Pons (tissue), 1 donor: ENCODE measurements around the gene FN3KRP.

Source experiments
- DNase-seq: peaks from one replicate; pipeline ENCODE4 v3.0.0-alpha.2; 2016; ENCODE audit warnings: low spot score

The FN3KRP gene

GRCh38 chr17:82687871-82688270 lies 28.6 kb upstream of the FN3KRP start:
- DNase-seq = no peak

- DNase-seq = no peak
These were observed 27.4 kb upstream of the FN3KRP start for GRCh38 chr17:82689077-82689476.

DNA sequence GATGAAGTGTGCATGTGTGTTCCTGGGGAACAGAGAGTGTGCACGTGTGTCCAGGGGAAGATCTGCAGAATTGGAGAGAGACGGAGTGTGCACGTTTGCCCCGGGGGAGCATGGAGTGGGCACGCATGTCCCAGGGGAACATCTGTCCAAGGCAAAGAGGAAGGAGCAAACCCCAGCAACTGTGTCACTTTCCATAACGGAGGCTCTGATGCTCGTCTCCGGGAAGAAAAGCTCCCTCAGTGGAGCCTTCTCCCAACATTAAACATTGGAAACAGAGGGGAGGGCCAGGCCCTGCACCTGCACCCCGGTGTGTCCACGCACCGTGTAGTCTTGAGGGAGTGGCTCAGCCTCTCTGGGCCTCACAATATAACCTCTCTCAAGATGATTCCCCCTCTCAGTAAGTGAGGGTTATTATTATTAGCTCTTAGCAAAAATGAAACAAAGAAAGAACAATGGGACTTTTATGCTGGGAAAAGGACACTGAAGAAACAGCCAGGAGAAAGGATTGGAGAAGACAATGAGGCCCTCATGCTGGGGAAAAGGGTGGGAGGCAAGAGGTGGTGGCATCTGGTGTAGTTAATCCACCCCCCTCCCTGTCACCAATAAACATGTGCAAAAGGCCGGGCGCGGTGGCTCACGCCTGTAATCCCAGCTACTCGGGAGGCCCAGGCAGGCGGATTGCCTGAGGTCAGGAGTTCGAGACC lies 25.6 kb upstream of the FN3KRP start:
- peak; percentile 96 for DNase-seq

DNA sequence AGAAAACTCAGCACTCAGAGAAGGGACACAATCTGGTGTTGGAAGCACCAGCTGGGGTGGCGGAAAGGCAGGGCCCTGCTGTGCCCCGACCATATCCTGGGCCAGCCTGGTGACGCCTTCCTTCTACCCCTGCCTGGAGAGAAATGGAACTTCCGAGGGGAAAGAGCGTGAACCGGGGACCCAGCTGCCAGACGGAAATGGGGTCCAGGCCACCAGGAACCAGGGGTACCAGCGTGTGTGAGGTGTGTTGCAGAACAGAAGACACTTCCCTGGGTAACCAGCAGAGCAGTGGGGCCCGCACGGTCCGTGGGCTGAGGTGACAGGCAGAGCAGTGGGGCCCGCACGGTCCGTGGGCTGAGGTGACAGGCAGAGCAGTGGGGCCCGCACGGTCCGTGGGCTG lies 24.8 kb upstream of the FN3KRP start:
- DNase-seq = no peak

- no peak for DNase-seq
These were observed 24.2 kb upstream of the FN3KRP start for GRCh38 chr17:82692268-82692667.

DNA sequence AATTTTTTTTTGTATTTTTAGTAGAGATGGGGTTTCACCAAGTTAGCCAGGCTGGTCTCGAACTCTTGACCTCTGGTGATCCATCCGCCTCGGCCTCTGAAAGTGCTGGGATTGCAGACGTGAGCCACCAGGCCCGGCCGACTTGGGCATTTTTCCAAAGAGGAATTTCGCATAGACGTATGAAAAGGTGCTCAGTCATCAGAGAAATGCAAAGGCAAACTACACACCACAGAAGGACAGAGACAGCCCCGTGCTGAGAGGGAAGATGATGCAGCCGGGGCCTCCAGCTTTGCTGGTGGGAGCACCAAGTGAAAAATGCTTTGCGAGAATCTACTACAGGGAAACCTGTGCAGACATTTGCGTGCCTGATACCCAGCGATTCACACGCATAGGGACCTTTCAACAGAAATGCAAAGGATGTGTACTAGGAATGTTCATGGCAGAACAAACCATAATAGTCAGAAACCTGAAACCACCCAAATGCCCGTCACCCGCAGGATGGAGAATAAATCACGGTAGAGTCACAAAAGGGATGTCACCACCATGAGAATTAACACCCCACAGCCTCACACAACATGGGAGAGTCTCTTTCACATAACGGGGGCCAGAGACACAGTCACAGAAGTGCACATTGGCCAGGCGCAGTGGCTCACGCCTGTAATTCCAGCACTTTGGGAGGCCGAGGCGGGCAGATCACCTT lies 23.2 kb upstream of the FN3KRP start:
- no peak for DNase-seq

DNA sequence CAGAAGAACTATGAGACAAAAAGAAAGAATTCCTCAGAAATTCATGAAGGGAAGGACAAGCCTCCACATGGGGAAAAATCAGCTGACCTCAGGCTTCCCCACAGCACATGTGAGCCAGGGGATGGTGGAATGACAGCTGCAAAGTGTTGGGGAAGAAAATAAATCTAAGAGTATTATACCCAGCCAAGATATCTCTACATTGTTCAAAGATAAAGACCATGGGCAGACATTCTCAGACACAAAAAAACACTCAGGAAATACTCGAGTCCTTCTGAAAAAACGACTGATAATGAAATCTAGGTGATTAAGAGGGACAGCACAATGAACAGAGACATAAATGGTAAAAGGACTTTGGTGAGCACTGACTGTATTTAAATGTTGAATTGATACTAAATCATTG lies 21.9 kb upstream of the FN3KRP start:
- no peak for DNase-seq

- DNase-seq = no peak
These were observed 20.2 kb upstream of the FN3KRP start for GRCh38 chr17:82696259-82696658.

- DNase-seq = no peak
These were observed 19.3 kb upstream of the FN3KRP start for GRCh38 chr17:82696916-82697807.

DNA sequence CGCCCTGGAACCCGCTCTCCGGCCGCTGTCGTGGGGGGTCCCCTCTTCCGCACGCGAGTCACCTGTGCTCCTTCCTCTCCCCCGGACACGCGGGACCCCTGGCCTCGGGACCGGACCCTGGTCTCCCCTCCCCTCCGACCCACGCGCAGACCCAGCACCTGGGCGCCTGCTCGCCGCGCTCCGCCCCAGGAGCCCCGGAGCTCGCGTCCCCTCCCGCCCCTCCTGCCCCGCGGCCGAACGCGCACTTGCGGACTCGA lies 18.8 kb upstream of the FN3KRP start:
- DNase-seq = no peak

DNA sequence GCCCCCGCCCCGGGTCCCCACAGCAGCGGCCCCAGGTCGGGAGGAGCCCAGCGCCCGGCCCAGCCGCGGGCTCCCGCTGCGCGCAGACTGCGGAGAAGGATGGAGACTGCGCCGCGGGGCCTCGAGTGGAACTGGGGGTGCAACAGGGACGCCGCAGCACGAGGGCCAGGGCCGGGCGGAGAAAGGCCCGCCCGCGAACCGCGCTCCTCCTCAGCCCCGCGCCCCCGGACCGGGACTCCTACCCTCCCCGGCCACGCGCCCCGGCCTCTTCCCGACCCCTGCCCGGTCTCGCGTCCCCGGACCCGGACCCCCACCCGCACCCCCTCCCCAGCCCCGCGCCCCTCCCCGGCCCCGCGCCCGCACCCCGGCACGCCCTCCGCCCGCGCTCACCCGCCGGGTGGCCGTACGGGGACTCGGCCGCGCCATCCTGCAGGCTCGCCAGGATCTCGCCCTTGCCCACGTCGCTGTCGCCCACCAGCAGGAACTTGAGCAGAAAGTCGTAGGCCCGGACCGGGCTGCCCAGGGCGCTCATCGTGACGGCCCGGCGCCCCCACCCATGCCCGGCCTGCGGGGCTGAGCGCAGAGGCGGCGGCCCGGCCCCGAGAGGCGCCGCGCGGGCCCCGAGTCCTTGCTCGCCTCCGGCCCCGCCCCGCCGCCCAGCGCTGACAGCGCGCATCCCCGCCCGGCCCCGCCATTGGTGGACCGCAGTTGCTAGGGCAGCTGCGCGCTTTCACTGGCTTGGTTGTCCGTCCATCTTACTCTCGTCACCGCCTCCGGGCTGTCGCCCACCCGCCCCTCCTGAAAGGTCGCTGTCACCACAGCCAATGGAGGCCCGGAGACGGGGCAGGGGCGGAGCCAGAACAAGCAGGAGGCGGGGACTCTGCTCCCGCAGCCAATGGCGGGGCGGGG lies 18.2 kb upstream of the FN3KRP start, which contains the start of gene RAB40B:
Gene RAB40B, minus strand, starts transcription at position 634 of the 909 bp plus-strand sequence. Its CDS starts 102 bp downstream, at position 532.
- DNase-seq = peak; percentile 98

- DNase-seq = no peak
These were observed 17.5 kb upstream of the FN3KRP start for GRCh38 chr17:82698974-82699442.

- DNase-seq = no peak
These were observed 17.0 kb upstream of the FN3KRP start for GRCh38 chr17:82699551-82699950.

DNA sequence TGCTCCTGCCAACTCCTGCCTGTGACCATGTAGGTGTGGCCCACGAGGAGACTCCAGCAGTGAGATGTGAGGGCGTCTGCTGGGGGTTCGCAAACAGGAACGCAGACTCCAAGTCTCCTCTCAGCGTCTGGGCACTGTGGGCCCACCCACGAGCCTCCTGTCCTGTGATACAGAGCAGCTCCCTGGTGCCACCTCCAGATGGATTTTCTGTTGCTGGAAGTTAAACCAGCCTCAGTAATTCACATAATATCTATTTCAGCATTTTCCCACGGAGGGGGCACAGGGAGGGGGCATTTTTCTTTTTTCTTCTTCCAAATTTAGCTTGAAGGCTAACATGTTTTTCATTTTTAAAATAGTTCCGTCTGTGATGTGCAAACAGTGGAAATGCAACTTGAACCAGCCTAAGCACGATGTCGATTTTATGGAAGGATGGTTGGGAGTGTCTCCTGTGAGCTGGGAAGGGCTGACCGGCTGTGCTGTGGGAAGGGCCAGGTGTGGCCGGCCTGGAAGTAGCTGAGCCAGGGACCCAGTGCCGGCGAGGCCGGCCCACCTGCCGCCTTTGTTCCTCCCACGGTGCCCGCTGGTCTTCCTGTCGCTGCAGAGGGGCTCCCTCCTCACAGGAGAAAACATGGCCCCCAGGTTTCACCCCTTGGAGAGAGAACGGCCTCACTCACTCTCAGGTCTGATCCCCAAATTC lies 14.1 kb upstream of the FN3KRP start:
- no peak for DNase-seq

DNA sequence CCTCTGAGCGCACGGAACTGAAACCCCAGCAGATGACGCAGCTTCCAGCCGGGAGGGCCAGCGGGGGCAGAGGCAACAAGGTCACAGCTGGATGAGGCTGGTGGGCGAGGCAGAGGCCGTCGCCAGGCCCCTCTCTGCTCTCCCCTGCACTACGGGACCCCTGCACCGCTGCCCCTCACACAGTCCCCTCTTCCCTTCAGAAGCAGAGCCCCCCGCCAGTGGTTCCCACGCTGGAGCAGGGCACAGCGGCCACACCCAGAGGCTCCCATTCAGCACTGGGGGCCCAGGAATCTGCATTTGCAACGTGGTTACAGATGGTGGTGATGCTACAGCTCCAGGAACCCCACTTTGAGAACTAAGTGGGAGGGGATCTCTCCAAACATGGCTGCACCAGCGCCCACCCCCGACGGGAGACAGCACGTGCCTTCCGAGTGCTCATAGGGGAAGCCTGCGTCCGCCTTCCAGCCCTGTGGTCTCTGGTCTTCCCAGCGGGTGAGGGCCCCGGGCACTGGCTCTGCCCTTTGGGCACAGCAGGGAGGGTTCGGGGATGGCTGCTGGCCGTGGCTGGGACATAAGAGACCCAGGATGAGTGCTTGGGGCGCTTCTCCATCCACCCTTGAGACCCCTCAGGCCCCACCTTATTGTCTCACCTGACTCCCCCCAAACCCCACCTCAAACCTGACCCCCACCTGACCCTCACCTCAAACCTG lies 13.3 kb upstream of the FN3KRP start:
- no peak for DNase-seq

DNA sequence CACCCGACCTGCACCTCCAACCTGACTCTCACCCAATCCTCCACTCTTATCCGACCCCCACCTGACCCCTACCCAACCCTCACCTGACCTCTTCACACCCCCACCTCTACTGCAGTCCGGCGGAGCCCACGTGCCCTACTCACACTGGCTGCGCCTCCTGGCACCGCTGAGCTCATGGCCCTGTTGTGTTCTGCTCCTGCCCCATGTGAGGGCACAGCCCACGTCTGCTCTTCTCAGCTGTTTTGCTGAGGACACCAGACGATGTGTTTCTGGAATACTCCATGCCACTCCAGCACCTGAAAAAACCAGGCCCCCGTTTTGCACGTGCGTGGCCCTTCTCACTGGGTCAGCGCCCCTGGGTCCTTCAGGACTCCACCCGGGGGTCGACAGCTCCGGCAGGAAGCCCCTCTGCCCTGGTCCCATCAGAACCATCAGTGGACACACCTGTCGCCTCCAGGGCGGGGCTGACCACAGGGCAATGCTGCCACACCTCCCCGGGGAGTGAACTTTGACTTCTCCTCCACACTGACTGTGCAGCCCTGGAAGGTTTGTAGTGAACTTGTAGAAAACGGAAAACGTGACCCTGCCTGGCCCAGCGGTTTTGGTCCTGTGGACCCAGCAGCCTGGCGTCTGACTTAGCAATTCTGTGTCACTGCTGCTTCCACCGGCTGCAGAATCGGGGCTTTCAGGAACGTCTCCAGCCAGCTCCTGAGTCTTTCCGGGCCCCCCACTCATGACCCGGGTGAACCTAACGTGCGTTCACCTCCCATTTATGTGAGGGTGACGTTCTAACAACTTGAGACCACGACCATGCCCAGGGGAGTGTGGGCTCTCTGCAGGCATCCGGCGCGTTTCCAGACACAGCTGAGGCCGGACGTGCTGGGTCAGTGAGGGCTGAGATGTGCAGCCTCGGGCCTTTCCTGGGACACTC lies 12.3 kb upstream of the FN3KRP start:
- DNase-seq = no peak

DNA sequence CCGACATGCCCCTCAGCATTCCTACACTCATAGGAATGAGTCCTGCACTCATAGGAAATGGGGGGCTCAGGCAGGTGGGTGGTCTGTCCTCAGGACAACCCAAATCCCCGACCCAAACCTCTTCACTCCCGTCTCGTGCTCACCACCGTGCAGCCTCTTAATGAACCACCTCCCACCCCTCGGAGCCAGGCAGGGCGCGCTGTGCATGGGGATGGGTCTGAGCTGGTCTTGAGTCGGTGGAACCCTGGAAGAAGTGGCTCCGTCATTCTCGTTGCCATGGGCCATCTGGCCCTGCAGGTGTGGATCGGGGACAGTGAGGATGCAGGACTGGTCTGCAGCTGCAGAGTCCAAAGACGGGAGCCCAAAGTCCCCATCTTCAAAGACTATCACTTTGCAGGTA lies 11.6 kb upstream of the FN3KRP start:
- no peak for DNase-seq

- DNase-seq = no peak
These were observed 10.8 kb upstream of the FN3KRP start for GRCh38 chr17:82705756-82706155.

DNA sequence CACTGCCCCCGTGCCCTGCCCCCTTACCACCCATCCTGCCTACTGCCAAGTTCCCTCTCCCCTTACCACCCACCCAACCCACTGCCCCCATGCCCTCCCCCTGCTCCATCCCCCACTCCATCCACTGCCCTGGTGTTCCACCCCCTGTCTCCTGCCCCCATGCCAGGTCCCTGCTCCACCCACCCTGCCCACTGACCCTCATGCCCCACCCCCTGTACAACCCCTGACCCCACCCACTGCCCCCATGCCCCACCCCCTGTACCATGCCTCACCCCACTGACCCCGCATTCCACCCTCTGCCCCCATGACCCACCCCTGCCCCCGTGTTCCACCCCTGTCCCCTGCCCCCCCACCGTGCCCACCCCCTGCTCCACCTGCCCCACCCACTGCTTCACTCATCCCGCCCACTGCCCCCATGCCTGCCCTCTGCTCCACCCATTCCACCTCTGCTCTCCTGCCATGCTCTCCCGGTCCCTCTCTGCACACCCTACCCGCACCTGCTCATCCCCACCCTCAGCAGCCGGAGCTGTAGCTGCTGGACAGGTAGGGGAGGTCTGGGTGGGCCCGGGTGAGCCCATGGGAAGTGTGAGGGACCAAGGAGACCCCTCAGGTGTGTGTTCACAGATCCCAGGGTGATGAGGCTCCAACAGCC lies 7.4 kb upstream of the FN3KRP start:
- DNase-seq = no peak
